CD14-positive monocyte (primary cell): ENCODE measurements around the gene MAST4. TPM values are rescaled to one million over a fixed set of nuclear protein-coding genes. Genes with fewer than 3 reads are reported as not detected.

Source experiments
- DNase-seq, 3 donors: peaks; one replicate each; pipeline ENCODE4 v3.0.0-alpha.2; 2011 to 2022
- H2AFZ ChIP-seq: 2 replicates; pipeline ENCODE4 v1.6.0; 2012; ENCODE audit warnings: mild to moderate bottlenecking, low read depth, low read length, inconsistent platforms; ENCODE audit not compliant: insufficient read depth, poor library complexity, severe bottlenecking
- H3K27ac ChIP-seq, 2 donors: 1 replicate in 1 of 2; 2 replicates in 1 of 2; pipeline ENCODE4 v1.5.1; 2012 to 2013; ENCODE audit warnings: low read length in 2 of 2, control low read depth in 1 of 2, inconsistent platforms in 1 of 2, low read depth in 1 of 2, mild to moderate bottlenecking in 1 of 2
- H3K27me3 ChIP-seq, 2 donors: one replicate each; pipeline versions ENCODE4 v1.6.0 to v1.6.1; 2011 to 2013; ENCODE audit warnings: low read length in 2 of 2; ENCODE audit not compliant: control insufficient read depth in 2 of 2, insufficient read depth in 2 of 2
- H3K36me3 ChIP-seq, 2 donors: replicated peaks in 1 of 2; 1 replicate in 1 of 2; 2 replicates in 1 of 2; pipeline versions ENCODE4 v1.5.1 to v1.6.1; 2012 to 2013; ENCODE audit warnings: low read length in 2 of 2, control low read depth in 1 of 2, inconsistent platforms in 1 of 2, mild to moderate bottlenecking in 1 of 2; ENCODE audit not compliant: insufficient read depth in 2 of 2, control insufficient read depth in 1 of 2
- H3K4me1 ChIP-seq, 2 donors: 1 replicate in 1 of 2; 2 replicates in 1 of 2; pipeline versions ENCODE4 v1.5.1 to v1.6.1; 2012 to 2013; ENCODE audit warnings: low read length in 2 of 2, control low read depth in 1 of 2, inconsistent platforms in 1 of 2, mild to moderate bottlenecking in 1 of 2, moderate library complexity in 1 of 2; ENCODE audit not compliant: insufficient read depth in 2 of 2, control insufficient read depth in 1 of 2
- H3K4me2 ChIP-seq: replicated peaks from 2 replicates; pipeline ENCODE3; 2012; ENCODE audit warnings: low read length, moderate library complexity, mild to moderate bottlenecking; ENCODE audit not compliant: poor library complexity, severe bottlenecking; ENCODE audit errors: extremely low read depth
- H3K4me3 ChIP-seq, 3 experiments: fragments of 200-600 bp in 1 of 3; sonication (generic) in 1 of 3; replicated peaks in 1 of 3; 1 replicate in 2 of 3; 2 replicates in 1 of 3; pipeline ENCODE4 v1.5.1; 2011 to 2013; ENCODE audit warnings: low read length in 3 of 3, mild to moderate bottlenecking in 3 of 3, control low read depth in 2 of 3, low read depth in 2 of 3, inconsistent platforms in 1 of 3, moderate library complexity in 1 of 3
- H3K79me2 ChIP-seq: 2 replicates; pipeline ENCODE4 v1.6.0; 2012; ENCODE audit warnings: mild to moderate bottlenecking, control low read depth, inconsistent platforms, low read length, moderate library complexity; ENCODE audit not compliant: insufficient read depth
- H3K9ac ChIP-seq: 2 replicates; pipeline ENCODE4 v1.6.0; 2017; ENCODE audit warnings: low read length, mild to moderate bottlenecking; ENCODE audit not compliant: insufficient read depth, poor library complexity, severe bottlenecking
- H3K9me3 ChIP-seq, 2 donors: replicated peaks in 1 of 2; 1 replicate in 1 of 2; 2 replicates in 1 of 2; pipeline versions ENCODE4 v1.5.1 to v1.6.1; 2012 to 2013; ENCODE audit warnings: low read length in 2 of 2, control low read depth in 1 of 2; ENCODE audit not compliant: control insufficient read depth in 1 of 2, insufficient read depth in 1 of 2
- H4K20me1 ChIP-seq: 2 replicates; pipeline ENCODE4 v1.6.0; 2012; ENCODE audit warnings: mild to moderate bottlenecking, low read length, control low read depth, moderate library complexity; ENCODE audit not compliant: insufficient read depth
- H3K27ac Mint-ChIP-seq, 7 donors: one replicate each; pipeline ENCODE4 v1.8.0; 2020; ENCODE audit warnings: mild to moderate bottlenecking in 7 of 7, mixed read lengths in 7 of 7, moderate library complexity in 6 of 7, inconsistent platforms in 2 of 7
- H3K27me3 Mint-ChIP-seq, 3 donors: one replicate each; pipeline ENCODE4 v1.8.0; 2021 to 2022; ENCODE audit warnings: low read depth in 3 of 3, mild to moderate bottlenecking in 3 of 3, mixed read lengths in 3 of 3, moderate library complexity in 3 of 3, inconsistent platforms in 1 of 3
- H3K36me3 Mint-ChIP-seq, 2 donors: one replicate each; pipeline ENCODE4 v1.8.0; 2020; ENCODE audit warnings: mixed read lengths in 2 of 2, inconsistent platforms in 1 of 2, mild to moderate bottlenecking in 1 of 2
- H3K4me1 Mint-ChIP-seq: one replicate; pipeline ENCODE4 v1.8.0; 2020; ENCODE audit warnings: mild to moderate bottlenecking, mixed read lengths
- H3K4me3 Mint-ChIP-seq, 2 donors: one replicate each; pipeline ENCODE4 v1.8.0; 2020; ENCODE audit warnings: mild to moderate bottlenecking in 2 of 2, mixed read lengths in 2 of 2, moderate library complexity in 1 of 2
- H3K9me3 Mint-ChIP-seq, 7 donors: one replicate each; pipeline ENCODE4 v1.8.0; 2020 to 2022; ENCODE audit warnings: mixed read lengths in 7 of 7, mild to moderate bottlenecking in 6 of 7, moderate library complexity in 6 of 7, inconsistent platforms in 2 of 7
- CTCF ChIP-seq: fragments of 200-600 bp; IDR thresholded peaks from one replicate; pipeline ENCODE4 v1.8.0; 2022; ENCODE audit warnings: antibody characterized with exemption, mild to moderate bottlenecking
- whole genome bisulfite sequencing: methylation state at CpG from one replicate; pipeline ENCODE4 v1.1.5; 2013; ENCODE audit warnings: missing lambda C conversion rate; ENCODE audit not compliant: insufficient coverage; 5-methylcytosine and 5-hydroxymethylcytosine counted together
- intact Hi-C, 2 donors: fragments of 100-400 bp; cut with micrococcal nuclease; formaldehyde crosslinking; loops; one replicate each; pipeline versions ENCODE4 v1.15.0 to v1.15.1; 2023
- polyA plus RNA-seq, 3 donors: library from polyadenylated mRNA; depleted of rRNA in 1 of 3; unstranded in 2 of 3; stranded (reverse) in 1 of 3; fragments of 300-500 nt in 2 of 3; fragments of >200 nt in 1 of 3; fragmentation: Illumina TruSeq in 2 of 3; gene quantifications; 1 replicate in 2 of 3; 2 replicates in 1 of 3; pipeline ENCODE4 v1.2.3, GENCODE V29; 2012 to 2021

MAST4 gene
- polyA plus RNA-seq, 3 donors, result 0.03 to 0.24 TPM; not detected in 1

GRCh38 chr5:67192719-67193438 lies 596.7 kb downstream of the MAST4 start:
- Mint-ChIP-seq H3K4me3 (peak overlapping the region; percentile 63 to 87), H3K27ac (peak overlapping the region; percentile 96 to 99 (median 97)), H3K36me3 (peaks cover 31 to 50% of the 10 kb centered on the region in 2 donors), H3K27me3 (no peaks in the 10 kb centered on the region), H3K4me1 (peaks cover 93% of the 10 kb centered on the region), H3K9me3 (peaks cover 0 to 6% (median 3%) of the 10 kb centered on the region in 7 donors)
- no peaks in the 10 kb centered on the region for H3K27me3 ChIP-seq
- peak overlapping the region; percentile 64 for H3K4me2 ChIP-seq
- TF ChIP-seq CTCF, result no peak
- H3K36me3 ChIP-seq, result no peaks in the 10 kb centered on the region
- H3K4me1 ChIP-seq, result peaks cover 93 to 100% of the 10 kb centered on the region in 2 donors
- H2AFZ ChIP-seq, result no peak overlapping the region
- no peaks in the 10 kb centered on the region for H4K20me1 ChIP-seq
- H3K4me3 ChIP-seq, result peak overlapping the region; percentile 16 to 73 (median 33)
- peak overlapping the region; percentile 56 for H3K9ac ChIP-seq
- WGBS, result 83% methylated on average over 1 of the region's 9 CpGs
- peaks cover 95% of the 10 kb centered on the region for H3K79me2 ChIP-seq
- H3K27ac ChIP-seq, result peak overlapping the region; percentile 90 to 93
- H3K9me3 ChIP-seq, result no peaks in the 10 kb centered on the region
- peak; percentile 73 to 84 (median 80) for DNase-seq
- intact Hi-C loops, result loop anchor here in 1 of 2 donors (2.0 kb wide), 1 partner anchor 14 kb away; no protein-coding TSS in a partner anchor

- no CpG with 5 or more reads among the region's 2 CpGs for WGBS
- Histone ChIP-seq H3K4me1 (peaks cover 93 to 100% of the 10 kb centered on the region in 2 donors), H2AFZ (no peak overlapping the region), H3K9me3 (no peaks in the 10 kb centered on the region), H3K27ac (peak overlapping the region; percentile 90 to 93), H3K4me2 (peak overlapping the region; percentile 64), H3K36me3 (no peaks in the 10 kb centered on the region), H3K79me2 (peaks cover 90% of the 10 kb centered on the region), H3K27me3 (no peaks in the 10 kb centered on the region), H3K4me3 (peak overlapping the region; percentile 5 to 73 (median 33)), H3K9ac (peak overlapping the region; percentile 56), H4K20me1 (no peaks in the 10 kb centered on the region)
- Mint-ChIP-seq H3K36me3 (peaks cover 31 to 46% of the 10 kb centered on the region in 2 donors), H3K27ac (peak overlapping the region; percentile 96 to 99 (median 97)), H3K27me3 (no peaks in the 10 kb centered on the region), H3K4me3 (peak overlapping the region; percentile 63 to 87), H3K4me1 (peaks cover 93% of the 10 kb centered on the region), H3K9me3 (peaks cover 0 to 6% (median 3%) of the 10 kb centered on the region in 7 donors)
- no peak for TF ChIP-seq CTCF
- DNase-seq, result no peak
- intact Hi-C loops, result loop anchor here in 1 of 2 donors (2.0 kb wide), 1 partner anchor 15 kb away; no protein-coding TSS in a partner anchor
Measured at GRCh38 chr5:67193439-67193807, 597.2 kb downstream of the MAST4 start.
